Limb (tissue), 2 donors: ENCODE measurements around the gene KRTAP4-4.
"Not testable (repeated sequence)": the region's sequence is repeated elsewhere in the genome, so short reads cannot be mapped to it uniquely, and the experiment has no call there.

Experiments
- DNase-seq, 2 donors: peaks; one replicate each; pipeline ENCODE4 v3.0.0-alpha.2; 2016; ENCODE audit errors: extremely low spot score in 2 of 2

KRTAP4-4 gene

GRCh38 chr17:41148971-41149651 is 11.4 kb downstream of the KRTAP4-4 start:
- DNase-seq, result not testable (repeated sequence)

GRCh38 chr17:41147531-41148204 is 12.9 kb downstream of the KRTAP4-4 start:
- DNase-seq, result no peak

GRCh38 chr17:41145261-41145660 is 15.3 kb downstream of the KRTAP4-4 start:
- no peak for DNase-seq

- DNase-seq, result no peak
Measured at GRCh38 chr17:41144846-41145245, 15.7 kb downstream of the KRTAP4-4 start.

- DNase-seq, result no peak
Measured at GRCh38 chr17:41141361-41141760, 19.2 kb downstream of the KRTAP4-4 start.

GRCh38 chr17:41140360-41141131 is 20.0 kb downstream of the KRTAP4-4 start, which contains the start of gene KRTAP4-6:
Gene KRTAP4-6 (minus strand): TSS chr17:41140544. CDS start chr17:41140487, 57 bp downstream.
- no peak for DNase-seq

- not testable (repeated sequence) for DNase-seq
Measured at GRCh38 chr17:41139865-41140264, 20.7 kb downstream of the KRTAP4-4 start.

GRCh38 chr17:41133880-41134735 is 26.4 kb downstream of the KRTAP4-4 start:
- DNase-seq, result no peak

- no peak for DNase-seq
Measured at GRCh38 chr17:41131979-41132378, 28.6 kb downstream of the KRTAP4-4 start.

GRCh38 chr17:41127371-41127770 is 33.2 kb downstream of the KRTAP4-4 start:
- no peak for DNase-seq

GRCh38 chr17:41126412-41126811 is 34.1 kb downstream of the KRTAP4-4 start:
- no peak for DNase-seq

- DNase-seq, result no peak
Measured at GRCh38 chr17:41125064-41125463, 35.5 kb downstream of the KRTAP4-4 start.

GRCh38 chr17:41123991-41124371 is 36.6 kb downstream of the KRTAP4-4 start, which contains the start of gene KRTAP4-12:
Gene KRTAP4-12 (minus strand): TSS chr17:41124182. CDS start chr17:41124122, 60 bp downstream.
- DNase-seq, result not testable (repeated sequence)

- not testable (repeated sequence) for DNase-seq
Measured at GRCh38 chr17:41123292-41123990, 37.1 kb downstream of the KRTAP4-4 start.

- no peak for DNase-seq
Measured at GRCh38 chr17:41121742-41122141, 38.8 kb downstream of the KRTAP4-4 start.

- not testable (repeated sequence) for DNase-seq
Measured at GRCh38 chr17:41119696-41120690, 40.6 kb downstream of the KRTAP4-4 start.

GRCh38 chr17:41118721-41119120 is 41.8 kb downstream of the KRTAP4-4 start:
- no peak for DNase-seq

GRCh38 chr17:41117846-41118386 is 42.6 kb downstream of the KRTAP4-4 start, which contains the start of gene KRTAP4-11:
Gene KRTAP4-11 (minus strand): TSS chr17:41118373. CDS start chr17:41118315, 58 bp downstream.
- not testable (repeated sequence) for DNase-seq

- no peak for DNase-seq
Measured at GRCh38 chr17:41116297-41116696, 44.3 kb downstream of the KRTAP4-4 start.
